GM23338 (cell line): ENCODE measurements around the gene ASXL2. TPM values are rescaled to one million over a fixed set of nuclear protein-coding genes. Genes with fewer than 3 reads are reported as not detected.
"Not testable (repeated sequence)": the region's sequence is repeated elsewhere in the genome, so short reads cannot be mapped to it uniquely, and the experiment has no call there.

Experiments
- ATAC-seq: fragments of 200-7000 bp; cut with Tn5 transposase; 3 replicates; pipeline ENCODE4 v1.9.1; 2020
- DNase-seq: peaks from one replicate; pipeline ENCODE4 v3.0.0-alpha.2; 2015; ENCODE audit warnings: low spot score
- H2AFZ ChIP-seq: fragments of 200-600 bp; sonication (generic); 2 replicates; pipeline ENCODE4 v1.8.0; 2016; ENCODE audit warnings: antibody characterized with exemption, mild to moderate bottlenecking, moderate library complexity
- H3F3A ChIP-seq: fragments of 200-600 bp; sonication (generic); replicated peaks from 2 replicates; pipeline ENCODE4 v1.8.0; 2017; ENCODE audit warnings: antibody characterized with exemption, mixed run types, low read depth
- H3K27ac ChIP-seq: fragments of 200-600 bp; sonication (generic); 2 replicates; pipeline ENCODE4 v1.6.1; 2016; ENCODE audit warnings: low read depth
- H3K27me3 ChIP-seq: fragments of 200-600 bp; sonication (generic); 2 replicates; pipeline ENCODE4 v1.8.0; 2016; ENCODE audit warnings: mild to moderate bottlenecking, mixed run types, moderate library complexity; ENCODE audit not compliant: insufficient read depth
- H3K36me3 ChIP-seq: fragments of 200-600 bp; sonication (generic); 2 replicates; pipeline ENCODE4 v1.8.0; 2016; ENCODE audit warnings: mild to moderate bottlenecking; ENCODE audit not compliant: insufficient read depth
- H3K4me1 ChIP-seq: fragments of 200-600 bp; sonication (generic); 2 replicates; pipeline ENCODE4 v1.8.0; 2016; ENCODE audit warnings: mild to moderate bottlenecking, moderate library complexity; ENCODE audit not compliant: insufficient read depth
- H3K4me2 ChIP-seq: fragments of 200-600 bp; sonication (generic); 2 replicates; pipeline ENCODE4 v1.7.1; 2017; ENCODE audit warnings: mixed run types
- H3K4me3 ChIP-seq: fragments of 200-600 bp; sonication (generic); 2 replicates; pipeline ENCODE4 v1.6.1; 2016; ENCODE audit warnings: mixed run types
- H3K79me2 ChIP-seq: fragments of 200-600 bp; sonication (generic); replicated peaks from 2 replicates; pipeline ENCODE4 v1.8.0; 2017; ENCODE audit warnings: mild to moderate bottlenecking; ENCODE audit not compliant: insufficient read depth
- H3K9me2 ChIP-seq: fragments of 200-600 bp; sonication (generic); 2 replicates; pipeline ENCODE4 v1.8.0; 2017; ENCODE audit not compliant: insufficient read depth
- H4K20me1 ChIP-seq: fragments of 200-600 bp; sonication (generic); replicated peaks from 2 replicates; pipeline ENCODE4 v1.8.0; 2017; ENCODE audit warnings: mild to moderate bottlenecking; ENCODE audit not compliant: insufficient read depth
- H3K27ac Mint-ChIP-seq: 2 replicates; pipeline ENCODE4 v1.8.0; 2020; ENCODE audit warnings: inconsistent platforms, mild to moderate bottlenecking, moderate library complexity, mixed read lengths
- H3K27me3 Mint-ChIP-seq: 3 replicates; pipeline ENCODE4 v1.8.0; 2022; ENCODE audit warnings: low read depth, mild to moderate bottlenecking, moderate library complexity, mixed read lengths, inconsistent platforms; ENCODE audit not compliant: insufficient read depth, poor library complexity
- H3K36me3 Mint-ChIP-seq: 3 replicates; pipeline ENCODE4 v1.8.0; 2021; ENCODE audit warnings: low read depth, mild to moderate bottlenecking, inconsistent platforms, moderate library complexity, mixed read lengths
- H3K4me1 Mint-ChIP-seq: 3 replicates; pipeline ENCODE4 v1.8.0; 2020; ENCODE audit warnings: mild to moderate bottlenecking, inconsistent platforms, mixed read lengths
- H3K4me3 Mint-ChIP-seq: 3 replicates; pipeline ENCODE4 v1.8.0; 2021; ENCODE audit warnings: moderate library complexity, mild to moderate bottlenecking, inconsistent platforms, mixed read lengths
- H3K9me3 Mint-ChIP-seq: 3 replicates; pipeline ENCODE4 v1.8.0; 2020; ENCODE audit warnings: moderate library complexity, mild to moderate bottlenecking, inconsistent platforms, mixed read lengths
- EZH2 ChIP-seq: fragments of 200-600 bp; sonication (generic); IDR thresholded peaks from one replicate; pipeline ENCODE4 v1.8.0; 2017; ENCODE audit warnings: antibody characterized with exemption, mild to moderate bottlenecking, low read depth; ENCODE audit not compliant: unreplicated experiment
- JUNB ChIP-seq: IDR thresholded peaks from one replicate; pipeline ENCODE4 v1.6.1; 2016; ENCODE audit warnings: antibody characterized with exemption; ENCODE audit not compliant: unreplicated experiment
- polyA plus RNA-seq: library from polyadenylated mRNA; unstranded; fragments of >200 nt; fragmentation: Nextera tagmentation; extraction: Ambion mirVana; gene quantifications from 2 replicates; pipeline ENCODE4 v1.2.1, GENCODE V29; 2016
- total RNA-seq: library from RNA; depleted of rRNA; stranded (reverse); fragments of >200 nt; shearing (Covaris generic); gene quantifications from 2 replicates; pipeline ENCODE4 v1.2.3, GENCODE V29; 2014
- TF ChIP-seq, protein P1 (sequence below): fragments of 250-450 bp; sonication (Bioruptor Pico); IDR thresholded peaks from 2 replicates; pipeline ENCODE4 v1.5.0; 2020; ENCODE audit warnings: mild to moderate bottlenecking, moderate library complexity
- TF ChIP-seq, protein P2 (sequence below), 2 experiments: fragments of 200-600 bp in 1 of 2; sonication (generic) in 1 of 2; conservative IDR thresholded peaks; 2 replicates each; pipeline versions ENCODE4 v1.5.1 to v1.6.1; 2016 to 2017; ENCODE audit warnings: antibody characterized with exemption in 2 of 2, low read depth in 2 of 2, mild to moderate bottlenecking in 2 of 2, moderate library complexity in 1 of 2

Gene ASXL2
- total and polyA plus RNA-seq, 2 experiments from 2014 or later, result 7.0 to 21.8 TPM

DNA sequence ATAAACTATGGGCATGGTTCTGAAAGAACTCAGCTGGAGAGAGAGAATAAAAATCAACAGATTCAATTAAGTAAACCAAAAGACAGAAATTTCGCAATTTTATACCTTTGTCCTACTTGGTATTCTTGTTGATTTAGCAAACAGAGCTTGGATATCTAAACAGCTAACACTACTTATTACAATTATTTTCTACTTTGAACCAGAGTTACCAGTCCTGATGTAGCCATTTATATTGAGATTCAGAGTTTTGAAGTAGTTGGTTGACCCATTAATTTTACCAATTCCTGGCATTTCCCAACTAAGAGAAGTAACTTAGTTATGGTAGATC, 48.9 kb downstream of the ASXL2 start (continued):
- TF ChIP-seq, protein P1, sequence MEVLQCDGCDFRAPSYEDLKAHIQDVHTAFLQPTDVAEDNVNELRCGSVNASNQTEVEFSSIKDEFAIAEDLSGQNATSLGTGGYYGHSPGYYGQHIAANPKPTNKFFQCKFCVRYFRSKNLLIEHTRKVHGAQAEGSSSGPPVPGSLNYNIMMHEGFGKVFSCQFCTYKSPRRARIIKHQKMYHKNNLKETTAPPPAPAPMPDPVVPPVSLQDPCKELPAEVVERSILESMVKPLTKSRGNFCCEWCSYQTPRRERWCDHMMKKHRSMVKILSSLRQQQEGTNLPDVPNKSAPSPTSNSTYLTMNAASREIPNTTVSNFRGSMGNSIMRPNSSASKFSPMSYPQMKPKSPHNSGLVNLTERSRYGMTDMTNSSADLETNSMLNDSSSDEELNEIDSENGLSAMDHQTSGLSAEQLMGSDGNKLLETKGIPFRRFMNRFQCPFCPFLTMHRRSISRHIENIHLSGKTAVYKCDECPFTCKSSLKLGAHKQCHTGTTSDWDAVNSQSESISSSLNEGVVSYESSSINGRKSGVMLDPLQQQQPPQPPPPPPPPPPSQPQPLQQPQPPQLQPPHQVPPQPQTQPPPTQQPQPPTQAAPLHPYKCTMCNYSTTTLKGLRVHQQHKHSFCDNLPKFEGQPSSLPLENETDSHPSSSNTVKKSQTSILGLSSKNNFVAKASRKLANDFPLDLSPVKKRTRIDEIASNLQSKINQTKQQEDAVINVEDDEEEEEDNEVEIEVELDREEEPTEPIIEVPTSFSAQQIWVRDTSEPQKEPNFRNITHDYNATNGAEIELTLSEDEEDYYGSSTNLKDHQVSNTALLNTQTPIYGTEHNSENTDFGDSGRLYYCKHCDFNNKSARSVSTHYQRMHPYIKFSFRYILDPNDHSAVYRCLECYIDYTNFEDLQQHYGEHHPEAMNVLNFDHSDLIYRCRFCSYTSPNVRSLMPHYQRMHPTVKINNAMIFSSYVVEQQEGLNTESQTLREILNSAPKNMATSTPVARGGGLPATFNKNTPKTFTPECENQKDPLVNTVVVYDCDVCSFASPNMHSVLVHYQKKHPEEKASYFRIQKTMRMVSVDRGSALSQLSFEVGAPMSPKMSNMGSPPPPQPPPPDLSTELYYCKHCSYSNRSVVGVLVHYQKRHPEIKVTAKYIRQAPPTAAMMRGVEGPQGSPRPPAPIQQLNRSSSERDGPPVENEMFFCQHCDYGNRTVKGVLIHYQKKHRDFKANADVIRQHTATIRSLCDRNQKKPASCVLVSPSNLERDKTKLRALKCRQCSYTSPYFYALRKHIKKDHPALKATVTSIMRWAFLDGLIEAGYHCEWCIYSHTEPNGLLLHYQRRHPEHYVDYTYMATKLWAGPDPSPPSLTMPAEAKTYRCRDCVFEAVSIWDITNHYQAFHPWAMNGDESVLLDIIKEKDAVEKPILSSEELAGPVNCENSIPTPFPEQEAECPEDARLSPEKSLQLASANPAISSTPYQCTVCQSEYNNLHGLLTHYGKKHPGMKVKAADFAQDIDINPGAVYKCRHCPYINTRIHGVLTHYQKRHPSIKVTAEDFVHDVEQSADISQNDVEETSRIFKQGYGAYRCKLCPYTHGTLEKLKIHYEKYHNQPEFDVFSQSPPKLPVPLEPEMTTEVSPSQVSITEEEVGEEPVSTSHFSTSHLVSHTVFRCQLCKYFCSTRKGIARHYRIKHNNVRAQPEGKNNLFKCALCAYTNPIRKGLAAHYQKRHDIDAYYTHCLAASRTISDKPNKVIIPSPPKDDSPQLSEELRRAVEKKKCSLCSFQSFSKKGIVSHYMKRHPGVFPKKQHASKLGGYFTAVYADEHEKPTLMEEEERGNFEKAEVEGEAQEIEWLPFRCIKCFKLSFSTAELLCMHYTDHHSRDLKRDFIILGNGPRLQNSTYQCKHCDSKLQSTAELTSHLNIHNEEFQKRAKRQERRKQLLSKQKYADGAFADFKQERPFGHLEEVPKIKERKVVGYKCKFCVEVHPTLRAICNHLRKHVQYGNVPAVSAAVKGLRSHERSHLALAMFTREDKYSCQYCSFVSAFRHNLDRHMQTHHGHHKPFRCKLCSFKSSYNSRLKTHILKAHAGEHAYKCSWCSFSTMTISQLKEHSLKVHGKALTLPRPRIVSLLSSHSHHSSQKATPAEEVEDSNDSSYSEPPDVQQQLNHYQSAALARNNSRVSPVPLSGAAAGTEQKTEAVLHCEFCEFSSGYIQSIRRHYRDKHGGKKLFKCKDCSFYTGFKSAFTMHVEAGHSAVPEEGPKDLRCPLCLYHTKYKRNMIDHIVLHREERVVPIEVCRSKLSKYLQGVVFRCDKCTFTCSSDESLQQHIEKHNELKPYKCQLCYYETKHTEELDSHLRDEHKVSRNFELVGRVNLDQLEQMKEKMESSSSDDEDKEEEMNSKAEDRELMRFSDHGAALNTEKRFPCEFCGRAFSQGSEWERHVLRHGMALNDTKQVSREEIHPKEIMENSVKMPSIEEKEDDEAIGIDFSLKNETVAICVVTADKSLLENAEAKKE (CRISPR knock-in tag), result no peak
- no peak for TF ChIP-seq EZH2

DNA sequence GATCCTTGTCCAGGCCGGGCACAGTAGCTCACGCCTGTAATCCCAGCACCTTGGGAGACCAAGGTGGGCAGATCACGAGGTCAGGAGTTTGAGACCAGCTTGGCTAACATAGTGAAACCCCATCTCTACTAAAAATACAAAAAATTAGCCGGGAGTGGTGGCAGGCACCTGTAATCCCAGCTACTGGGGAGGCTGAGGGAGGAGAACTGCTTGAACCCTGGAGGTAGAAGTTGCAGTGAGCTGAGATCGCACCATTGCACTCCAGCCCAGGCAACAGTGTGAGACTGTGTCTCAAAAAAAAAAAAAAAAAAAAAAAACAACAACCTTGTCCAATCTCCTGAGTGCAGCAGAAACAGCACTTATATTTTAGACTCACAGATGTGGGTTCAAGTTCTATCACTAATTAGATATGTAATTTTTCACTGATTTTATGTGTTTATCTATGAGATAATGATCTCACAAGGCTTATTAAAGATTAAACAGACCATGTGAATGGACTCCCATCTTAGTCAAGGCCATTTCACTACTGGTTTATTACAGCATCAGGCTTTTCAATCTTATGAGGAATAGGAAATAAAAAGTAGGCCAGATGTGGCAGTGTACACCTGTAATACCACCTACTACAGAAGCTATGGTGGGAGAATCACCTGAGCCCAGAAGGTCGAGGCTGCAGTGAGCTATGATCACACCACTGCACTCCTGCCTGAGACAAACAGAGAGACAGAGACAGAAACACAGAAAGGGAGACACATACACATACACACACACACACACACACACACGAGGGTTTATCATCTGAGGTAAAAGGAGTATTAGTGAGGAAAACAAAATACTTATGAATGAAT, 49.5 kb downstream of the ASXL2 start:
- not testable (repeated sequence) for H3K36me3 ChIP-seq, H3K9me2 ChIP-seq, H3K9me3 Mint-ChIP-seq, H3K27me3 Mint-ChIP-seq, H2AFZ ChIP-seq, H3F3A ChIP-seq, H3K4me3 Mint-ChIP-seq, H3K4me3 ChIP-seq, H3K4me2 ChIP-seq, ATAC-seq, DNase-seq, H3K27ac ChIP-seq, H3K27me3 ChIP-seq
- Mint-ChIP-seq H3K4me1 (peaks cover 13% of the 10 kb centered on the region; the same call in 2 of the 3 replicates), H3K36me3 (peaks cover 22% of the 10 kb centered on the region), H3K27ac (peak overlapping the region; percentile 14; the same call in 1 of the 2 replicates)
- 0 out of 2 replicates have a peak, but pooled peaks cover 10% of the 10 kb centered on the region for H4K20me1 ChIP-seq
- peaks cover 43% of the 10 kb centered on the region for H3K79me2 ChIP-seq
- H3K4me1 ChIP-seq, result peaks cover 12% of the 10 kb centered on the region

DNA sequence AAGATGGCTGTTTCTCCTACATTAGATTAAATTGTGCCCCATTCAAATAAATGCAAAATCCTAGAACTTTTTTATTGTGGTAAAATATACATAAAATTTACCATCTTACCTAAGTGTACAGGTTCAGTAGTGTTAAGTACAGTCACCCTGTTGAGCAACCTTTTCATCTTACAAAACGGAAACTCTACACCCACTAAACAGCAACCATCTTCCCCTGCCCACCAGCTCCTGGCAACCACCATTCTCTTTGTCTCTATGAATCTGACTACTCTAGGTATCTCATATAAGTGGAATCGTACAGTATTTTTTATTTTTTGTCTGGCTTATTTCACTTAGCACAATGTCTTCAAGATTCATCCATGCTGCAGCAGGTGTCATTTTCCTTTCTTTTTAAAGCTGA, 53.0 kb downstream of the ASXL2 start:
- peaks cover 3% of the 10 kb centered on the region for H3K27me3 Mint-ChIP-seq
- no peaks in the 10 kb centered on the region for H3K36me3 ChIP-seq
- no peak overlapping the region for H3K27ac Mint-ChIP-seq
- H3K4me1 ChIP-seq, result peaks cover 12% of the 10 kb centered on the region
- H3K9me3 Mint-ChIP-seq, result no peaks in the 10 kb centered on the region
- no peaks in the 10 kb centered on the region for H3K9me2 ChIP-seq
- no peak overlapping the region for H3K4me3 ChIP-seq
- DNase-seq, result no peak
- H3K79me2 ChIP-seq, result peaks cover 16% of the 10 kb centered on the region
- no peak overlapping the region for H2AFZ ChIP-seq
- no peak overlapping the region for H3K4me2 ChIP-seq
- no peaks in the 10 kb centered on the region for H3K27me3 ChIP-seq
- no peaks in the 10 kb centered on the region for H3K36me3 Mint-ChIP-seq
- 0 out of 2 replicates have a peak, but pooled peaks cover 10% of the 10 kb centered on the region for H4K20me1 ChIP-seq
- ATAC-seq, result no peak
- H3F3A ChIP-seq, result no peaks in the 10 kb centered on the region
- H3K4me1 Mint-ChIP-seq, result peaks cover 22% of the 10 kb centered on the region
- no peak overlapping the region for H3K27ac ChIP-seq
- H3K4me3 Mint-ChIP-seq, result no peak overlapping the region
- no peak for TF ChIP-seq JUNB
- TF ChIP-seq, protein P2, sequence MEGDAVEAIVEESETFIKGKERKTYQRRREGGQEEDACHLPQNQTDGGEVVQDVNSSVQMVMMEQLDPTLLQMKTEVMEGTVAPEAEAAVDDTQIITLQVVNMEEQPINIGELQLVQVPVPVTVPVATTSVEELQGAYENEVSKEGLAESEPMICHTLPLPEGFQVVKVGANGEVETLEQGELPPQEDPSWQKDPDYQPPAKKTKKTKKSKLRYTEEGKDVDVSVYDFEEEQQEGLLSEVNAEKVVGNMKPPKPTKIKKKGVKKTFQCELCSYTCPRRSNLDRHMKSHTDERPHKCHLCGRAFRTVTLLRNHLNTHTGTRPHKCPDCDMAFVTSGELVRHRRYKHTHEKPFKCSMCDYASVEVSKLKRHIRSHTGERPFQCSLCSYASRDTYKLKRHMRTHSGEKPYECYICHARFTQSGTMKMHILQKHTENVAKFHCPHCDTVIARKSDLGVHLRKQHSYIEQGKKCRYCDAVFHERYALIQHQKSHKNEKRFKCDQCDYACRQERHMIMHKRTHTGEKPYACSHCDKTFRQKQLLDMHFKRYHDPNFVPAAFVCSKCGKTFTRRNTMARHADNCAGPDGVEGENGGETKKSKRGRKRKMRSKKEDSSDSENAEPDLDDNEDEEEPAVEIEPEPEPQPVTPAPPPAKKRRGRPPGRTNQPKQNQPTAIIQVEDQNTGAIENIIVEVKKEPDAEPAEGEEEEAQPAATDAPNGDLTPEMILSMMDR (conservative IDR thresholded peaks at IDR 0.05; ENCODE audit: low read depth in 2 of 2), result no peak
